Measurements from ENCODE around the gene LHB. TPM values are rescaled to one million over a fixed set of nuclear protein-coding genes. Genes with fewer than 3 reads are reported as not detected.

Gene LHB
- total RNA-seq, 1 donor from 2014 or later, result 0.26 TPM

GRCh38 chr19:48986211-48986610 lies 30.7 kb downstream of the LHB start:
- DNase-seq (ENCODE audit: low read depth, low spot score), result no peak

DNA sequence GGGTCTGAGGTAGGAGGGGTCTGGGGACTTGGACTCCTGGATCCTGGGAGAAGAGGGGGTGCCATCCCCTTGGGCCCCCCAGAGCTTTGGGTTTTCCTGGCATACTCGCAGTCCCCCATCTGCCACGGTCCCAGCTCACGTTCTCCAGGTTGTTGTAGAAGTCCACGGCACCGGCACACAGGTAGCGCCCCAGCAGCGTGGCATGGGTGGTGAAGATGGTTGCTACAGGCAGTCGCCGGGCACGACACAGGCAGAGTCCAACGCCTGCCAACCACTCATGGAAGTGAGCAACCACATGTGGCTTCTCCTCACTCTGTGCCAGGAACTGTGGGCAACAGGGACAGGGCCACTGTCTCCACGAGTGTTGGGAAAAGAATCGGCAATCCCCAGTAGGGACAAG lies 31.2 kb downstream of the LHB start:
- no peak for DNase-seq (ENCODE audit: low read depth, low spot score)

- no peak for DNase-seq (ENCODE audit: low read depth, low spot score)
These were observed 34.6 kb downstream of the LHB start for GRCh38 chr19:48982280-48982679.

GRCh38 chr19:48977061-48977460 lies 39.8 kb downstream of the LHB start:
- no peak for DNase-seq (ENCODE audit: low read depth, low spot score)

- no peak for DNase-seq (ENCODE audit: low read depth, low spot score)
These were observed 40.7 kb downstream of the LHB start for GRCh38 chr19:48975947-48976847.

GRCh38 chr19:48970923-48971395 lies 45.9 kb downstream of the LHB start:
- no peak for DNase-seq (ENCODE audit: low read depth, low spot score)

GRCh38 chr19:48970139-48970766 lies 46.6 kb downstream of the LHB start:
- DNase-seq (ENCODE audit: low read depth, low spot score), result no peak

GRCh38 chr19:48969276-48970138 lies 47.4 kb downstream of the LHB start:
- DNase-seq (ENCODE audit: low read depth, low spot score), result no peak

- no peak for DNase-seq (ENCODE audit: low read depth, low spot score)
These were observed 48.1 kb downstream of the LHB start for GRCh38 chr19:48968813-48969218.

- DNase-seq (ENCODE audit: low read depth, low spot score), result no peak
These were observed 48.7 kb downstream of the LHB start for GRCh38 chr19:48968179-48968661.

GRCh38 chr19:48967346-48968178 lies 49.3 kb downstream of the LHB start:
- no peak for DNase-seq (ENCODE audit: low read depth, low spot score)

DNA sequence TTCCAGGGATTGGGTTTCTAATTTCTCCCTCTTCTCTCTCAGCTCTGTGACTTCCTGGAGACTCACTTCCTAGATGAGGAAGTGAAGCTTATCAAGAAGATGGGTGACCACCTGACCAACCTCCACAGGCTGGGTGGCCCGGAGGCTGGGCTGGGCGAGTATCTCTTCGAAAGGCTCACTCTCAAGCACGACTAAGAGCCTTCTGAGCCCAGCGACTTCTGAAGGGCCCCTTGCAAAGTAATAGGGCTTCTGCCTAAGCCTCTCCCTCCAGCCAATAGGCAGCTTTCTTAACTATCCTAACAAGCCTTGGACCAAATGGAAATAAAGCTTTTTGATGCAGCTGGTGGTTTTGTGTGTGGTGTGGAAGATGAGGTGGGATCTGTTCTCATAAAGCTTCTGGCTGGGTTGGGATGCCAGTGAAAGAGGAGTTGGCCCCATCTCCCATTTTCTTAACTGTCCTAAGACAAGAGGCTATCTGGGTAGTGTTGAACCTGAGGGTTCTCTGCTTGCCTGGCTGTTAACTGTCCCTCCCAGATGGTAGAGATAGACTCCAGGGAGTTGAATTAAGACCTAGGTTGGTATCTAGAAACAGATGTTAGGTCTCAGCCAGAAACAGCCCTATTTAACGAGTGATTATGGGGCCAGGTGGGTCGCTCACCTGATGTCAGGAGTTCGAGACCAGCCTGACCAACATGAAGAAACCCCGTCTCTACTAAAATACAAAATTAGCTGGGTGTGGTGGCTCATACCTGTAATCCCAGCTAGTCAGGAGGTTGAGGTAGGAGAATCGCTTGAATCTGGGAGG lies 50.1 kb downstream of the LHB start:
- no peak for DNase-seq (ENCODE audit: low read depth, low spot score)

Other genes starting within 250 kb of the LHB start
- gene BCAT2, start 206.1 kb downstream of the LHB start, total RNA-seq, result 49.7 and 53.2 TPM in 2 replicates
- 4.8 and 6.4 TPM in 2 replicates for gene HSD17B14, start 180.6 kb downstream of the LHB start, total RNA-seq
- 5.1 and 6.1 TPM in 2 replicates for gene PLEKHA4, start 148.5 kb downstream of the LHB start, total RNA-seq
- 32.3 and 35.6 TPM in 2 replicates for gene PPP1R15A, start 144.7 kb downstream of the LHB start, total RNA-seq
- 0.07 TPM in 1 of 2 replicates, not detected in the other for gene TULP2, start 118.3 kb downstream of the LHB start, total RNA-seq
- gene NUCB1, start 116.8 kb downstream of the LHB start, total RNA-seq, result 122 and 125 TPM in 2 replicates
- not detected in 2 replicates for gene DHDH, start 83.4 kb downstream of the LHB start, total RNA-seq
- 120 and 130 TPM in 2 replicates for gene BAX, start 62.2 kb downstream of the LHB start, total RNA-seq
- gene FTL, start 51.8 kb downstream of the LHB start, total RNA-seq, result 963 and 1,316 TPM in 2 replicates
- gene GYS1, start 23.8 kb downstream of the LHB start, total RNA-seq, result 30.3 and 31.4 TPM in 2 replicates
- gene RUVBL2, start 23.2 kb downstream of the LHB start, total RNA-seq, result 376 and 391 TPM in 2 replicates
- gene CGB3, start 7.2 kb upstream of the LHB start, total RNA-seq, result not detected in 2 replicates
- gene CGB2, start 14.8 kb upstream of the LHB start, total RNA-seq, result not detected in 2 replicates
- not detected in 2 replicates for gene CGB1, start 19.8 kb upstream of the LHB start, total RNA-seq
- not detected in 2 replicates for gene CGB5, start 26.8 kb upstream of the LHB start, total RNA-seq
- gene CGB8, start 32.0 kb upstream of the LHB start, total RNA-seq, result not detected in 2 replicates
- gene CGB7, start 40.7 kb upstream of the LHB start, total RNA-seq, result 0.33 TPM in 1 of 2 replicates, not detected in the other
- not detected in 2 replicates for gene NTF4, start 47.7 kb upstream of the LHB start, total RNA-seq
- gene KCNA7, start 55.6 kb upstream of the LHB start, total RNA-seq, result not detected in 2 replicates
- gene SNRNP70, start 68.4 kb upstream of the LHB start, total RNA-seq, result 199 and 280 TPM in 2 replicates
- gene LIN7B, start 97.3 kb upstream of the LHB start, total RNA-seq, result 1.4 and 2.3 TPM in 2 replicates
- gene C19orf73, start 102.1 kb upstream of the LHB start, total RNA-seq, result 0.73 and 1.2 TPM in 2 replicates
- gene PPFIA3, start 102.5 kb upstream of the LHB start, total RNA-seq, result 0.95 and 3.0 TPM in 2 replicates
- not detected in 2 replicates for gene HRC, start 138.3 kb upstream of the LHB start, total RNA-seq
- gene TRPM4, start 140.7 kb upstream of the LHB start, total RNA-seq, result 9.8 and 14.4 TPM in 2 replicates

Data from pulmonary artery endothelial cell (primary cell).